ENCODE measurements around the gene PCSK4. TPM values are rescaled to one million over a fixed set of nuclear protein-coding genes. Genes with fewer than 3 reads are reported as not detected.

PCSK4 gene
- total RNA-seq, 4 donors from 2014 or later, result 2.8 to 10.4 (median 6.3) TPM

GRCh38 chr19:1472231-1473084 is 17.7 kb downstream of the PCSK4 start:
- WGBS, 2 donors, result 53 to 65% methylated on average over 14 to 34 of the region's 44 CpGs

GRCh38 chr19:1471515-1472160 is 18.5 kb downstream of the PCSK4 start:
- Histone ChIP-seq H3K27ac (no peak overlapping the region), H3K36me3 (no peaks in the 10 kb centered on the region), H3K4me3 (replicated peaks in 1 of 3) (no peak overlapping the region), H3K4me1 (peaks cover 25 to 51% of the 10 kb centered on the region in 2 donors), H3K27me3 (peaks cover 48% of the 10 kb centered on the region), H3K9me3 (no peaks in the 10 kb centered on the region)
- 17 to 20% methylated on average over 15 to 24 of the region's 24 CpGs for WGBS, 2 donors
- no peak for DNase-seq
- intact Hi-C loops (cut with DNase I), result no loop called here
- TF ChIP-seq POLR2A (IDR thresholded peaks at IDR 0.05) (no peak), CTCF (IDR thresholded peaks at IDR 0.05) (no peak)

More at GRCh38 chr19:1472231-1473084, 17.7 kb downstream of the PCSK4 start:
- TF ChIP-seq POLR2A (IDR thresholded peaks at IDR 0.05) (no peak), CTCF (IDR thresholded peaks at IDR 0.05) (no peak)
- peaks cover 42% of the 10 kb centered on the region for H3K27me3 ChIP-seq
- H3K36me3 ChIP-seq, result no peaks in the 10 kb centered on the region
- peaks cover 25 to 43% of the 10 kb centered on the region in 2 donors for H3K4me1 ChIP-seq
- no peak for DNase-seq
- no peak overlapping the region for H3K4me3 ChIP-seq (replicated peaks in 1 of 3)
- no peak overlapping the region for H3K27ac ChIP-seq
- intact Hi-C loops (cut with DNase I), result no loop called here
- H3K9me3 ChIP-seq, result no peaks in the 10 kb centered on the region

- TF ChIP-seq CTCF (IDR thresholded peaks at IDR 0.05) (no peak), POLR2A (IDR thresholded peaks at IDR 0.05) (no peak)
- H3K4me3 ChIP-seq (replicated peaks in 1 of 3), result peak overlapping the region in 1 of 3 donors; percentile 31
- H3K27ac ChIP-seq, result no peak overlapping the region
- no peaks in the 10 kb centered on the region for H3K9me3 ChIP-seq
- peaks cover 54% of the 10 kb centered on the region for H3K27me3 ChIP-seq
- intact Hi-C loops (cut with DNase I), result no loop called here
- DNase-seq, result peak in 1 of 2 donors; percentile 14
- H3K36me3 ChIP-seq, result no peaks in the 10 kb centered on the region
- WGBS, 2 donors, result 5 to 12% methylated on average over 10 to 18 of the region's 28 CpGs
- H3K4me1 ChIP-seq, result peaks cover 25 to 55% of the 10 kb centered on the region in 2 donors
Observed at GRCh38 chr19:1471010-1471514, 19.1 kb downstream of the PCSK4 start.

DNA sequence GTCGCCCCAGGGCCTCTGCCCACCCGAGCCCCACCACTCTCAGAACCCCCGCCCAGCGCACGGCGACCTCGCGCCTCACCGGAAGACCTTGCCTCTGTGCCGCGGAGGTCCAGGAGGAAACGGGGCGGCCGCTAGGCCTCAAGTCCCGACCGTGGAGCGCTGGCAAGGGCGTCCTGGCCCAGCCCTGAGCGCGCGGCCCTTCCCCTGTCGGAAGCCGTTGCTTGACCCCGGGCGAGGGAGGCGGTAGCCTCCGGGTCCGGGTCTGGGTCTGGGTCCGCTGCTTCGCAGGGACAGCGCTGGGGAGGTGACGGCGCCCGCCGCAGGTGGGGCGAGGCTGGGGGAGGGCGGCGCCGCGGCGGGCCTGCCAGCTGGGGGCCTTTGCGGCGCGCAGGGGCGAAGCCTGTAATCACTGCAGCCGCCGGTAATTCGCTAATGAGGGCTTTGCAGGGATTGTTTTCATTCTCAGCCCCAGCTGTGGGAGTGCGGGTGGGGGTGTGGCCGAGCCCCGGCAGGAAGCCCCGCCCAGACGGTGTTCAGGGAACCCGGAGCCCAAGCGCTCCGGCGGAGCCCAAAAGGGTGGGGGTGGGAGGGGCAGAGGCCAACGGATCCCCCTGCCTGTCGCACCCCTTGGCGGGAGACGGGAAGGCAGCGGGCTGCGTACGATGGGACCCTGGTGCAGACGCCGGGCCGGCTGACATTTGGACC is 19.7 kb downstream of the PCSK4 start:
- peaks cover 25 to 58% of the 10 kb centered on the region in 2 donors for H3K4me1 ChIP-seq

More for the DNA sequence above, 19.7 kb downstream of the PCSK4 start:
- peak overlapping the region in 1 of 3 donors; percentile 31 for H3K4me3 ChIP-seq (replicated peaks in 1 of 3)
- no peak for TF ChIP-seq POLR2A (IDR thresholded peaks at IDR 0.05)
- TF ChIP-seq CTCF (IDR thresholded peaks at IDR 0.05), result no peak
- no peaks in the 10 kb centered on the region for H3K9me3 ChIP-seq
- 3% methylated on average over 6 of the region's 67 CpGs; no CpG with 5 or more reads in 1 of the 2 donors for WGBS, 2 donors
- peaks cover 55% of the 10 kb centered on the region for H3K27me3 ChIP-seq
- peak; percentile 29 to 42 for DNase-seq
- intact Hi-C loops (cut with DNase I), result no loop called here
- H3K36me3 ChIP-seq, result no peaks in the 10 kb centered on the region
- H3K27ac ChIP-seq, result no peak overlapping the region
